ENCODE results near the gene C5.
"Not testable (repeated sequence)": the region's sequence is repeated elsewhere in the genome, so short reads cannot be mapped to it uniquely, and the experiment has no call there.

The C5 gene

GRCh38 chr9:120978987-120979386 is 71.1 kb downstream of the C5 start:
- DNase-seq (ENCODE audit: low read depth): no peak

GRCh38 chr9:120977321-120977720 is 72.8 kb downstream of the C5 start:
- DNase-seq (ENCODE audit: low read depth): no peak

GRCh38 chr9:120974921-120975320 is 75.2 kb downstream of the C5 start:
- DNase-seq (ENCODE audit: low read depth): no peak

GRCh38 chr9:120974181-120974580 is 75.9 kb downstream of the C5 start:
- no peak for DNase-seq (ENCODE audit: low read depth)

- DNase-seq (ENCODE audit: low read depth): no peak
These were observed 78.1 kb downstream of the C5 start for GRCh38 chr9:120971938-120972337.

- not testable (repeated sequence) for DNase-seq (ENCODE audit: low read depth)
These were observed 78.6 kb downstream of the C5 start for GRCh38 chr9:120971471-120971870.

- DNase-seq (ENCODE audit: low read depth): no peak
These were observed 79.8 kb downstream of the C5 start for GRCh38 chr9:120970244-120970643.

GRCh38 chr9:120966013-120966369 is 84.1 kb downstream of the C5 start:
- no peak for DNase-seq (ENCODE audit: low read depth)

- DNase-seq (ENCODE audit: low read depth): no peak
These were observed 84.6 kb downstream of the C5 start for GRCh38 chr9:120965344-120966012.

- DNase-seq (ENCODE audit: low read depth): no peak
These were observed 88.1 kb downstream of the C5 start for GRCh38 chr9:120961936-120962335.

- DNase-seq (ENCODE audit: low read depth): no peak
These were observed 90.1 kb downstream of the C5 start for GRCh38 chr9:120960001-120960400.

GRCh38 chr9:120956862-120957261 is 93.2 kb downstream of the C5 start:
- no peak for DNase-seq (ENCODE audit: low read depth)

- DNase-seq (ENCODE audit: low read depth): no peak
These were observed 98.0 kb downstream of the C5 start for GRCh38 chr9:120951960-120952618.

GRCh38 chr9:120950421-120951388 is 99.4 kb downstream of the C5 start:
- no peak for DNase-seq (ENCODE audit: low read depth)

- DNase-seq (ENCODE audit: low read depth): no peak
These were observed 100.8 kb downstream of the C5 start for GRCh38 chr9:120949290-120949689.

GRCh38 chr9:120948824-120949223 is 101.3 kb downstream of the C5 start:
- DNase-seq (ENCODE audit: low read depth): no peak

GRCh38 chr9:120947222-120947621 is 102.9 kb downstream of the C5 start:
- no peak for DNase-seq (ENCODE audit: low read depth)

GRCh38 chr9:120946259-120946658 is 103.8 kb downstream of the C5 start:
- DNase-seq (ENCODE audit: low read depth): no peak

GRCh38 chr9:120944948-120945347 is 105.1 kb downstream of the C5 start:
- no peak for DNase-seq (ENCODE audit: low read depth)

- DNase-seq (ENCODE audit: low read depth): no peak
These were observed 105.6 kb downstream of the C5 start for GRCh38 chr9:120944434-120944843.

- no peak for DNase-seq (ENCODE audit: low read depth)
These were observed 107.7 kb downstream of the C5 start for GRCh38 chr9:120942186-120943001.
